Left ventricle myocardium inferior (tissue), 1 donor: ENCODE measurements around the gene ZNF627. TPM values are rescaled to one million over a fixed set of nuclear protein-coding genes. Genes with fewer than 3 reads are reported as not detected.

ENCODE experiments used
- DNase-seq: peaks from one replicate; pipeline ENCODE4 v3.0.0-alpha.2; 2020
- H3K27ac ChIP-seq: fragments of 200-600 bp; replicated peaks from 2 replicates; pipeline ENCODE4 v1.8.0; 2021
- H3K27me3 ChIP-seq: fragments of 200-600 bp; 2 replicates; pipeline ENCODE4 v1.8.0; 2021; ENCODE audit warnings: low read depth
- H3K36me3 ChIP-seq: fragments of 200-600 bp; 2 replicates; pipeline ENCODE4 v1.8.0; 2021
- H3K4me1 ChIP-seq: fragments of 200-600 bp; 2 replicates; pipeline ENCODE4 v1.8.0; 2021
- H3K4me3 ChIP-seq: fragments of 200-600 bp; 2 replicates; pipeline ENCODE4 v1.8.0; 2021; ENCODE audit warnings: mild to moderate bottlenecking, moderate library complexity
- H3K9me3 ChIP-seq: fragments of 200-600 bp; replicated peaks from 2 replicates; pipeline ENCODE4 v1.8.0; 2021
- intact Hi-C: fragments of 100-400 bp; cut with micrococcal nuclease; formaldehyde crosslinking; loops from one replicate; pipeline ENCODE4 v1.11.0; 2022
- total RNA-seq: library from RNA; stranded (reverse); fragmentation: NEBNext Ultra II Directional; extraction: Animal tissue kit (Norgen Biotek cat#: 25700); gene quantifications from one replicate; pipeline ENCODE4 v1.2.1, GENCODE V29; 2021
- TF ChIP-seq, protein P1 (sequence below): fragments of 200-600 bp; IDR thresholded peaks from 2 replicates; pipeline ENCODE4 v1.8.0; 2021; ENCODE audit warnings: antibody characterized with exemption, mild to moderate bottlenecking, borderline replicate concordance
- donor health status: DM: no; HTN: yes; CAD: no; lungs with severe emphysema.

Gene ZNF627
- total RNA-seq, 1 donor from 2014 or later = 5.5 TPM

DNA sequence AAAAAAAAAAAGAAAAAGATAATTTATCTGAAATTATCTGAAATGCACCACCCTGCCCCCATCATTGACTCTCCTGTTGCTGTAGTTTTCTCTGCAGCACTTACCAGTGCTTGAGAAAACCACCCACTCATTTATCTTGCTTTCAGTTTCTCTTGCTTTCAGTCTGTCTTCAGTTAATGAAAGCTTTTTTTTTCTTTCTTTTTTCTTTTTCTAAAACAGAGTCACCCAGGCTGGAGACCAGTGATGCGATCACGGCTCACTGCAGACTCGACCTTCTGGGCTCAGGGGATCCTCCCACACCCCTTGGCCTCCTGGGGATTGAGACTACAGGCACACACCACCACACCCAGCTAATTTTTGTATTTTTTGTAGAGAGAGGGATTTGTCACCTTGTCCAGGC is 15.5 kb upstream of the ZNF627 start:
- intact Hi-C loops = no loop called here
- Histone ChIP-seq H3K4me1 (peaks cover 11% of the 10 kb centered on the region), H3K4me3 (no peak overlapping the region), H3K9me3 (no peaks in the 10 kb centered on the region), H3K27me3 (peaks cover 22% of the 10 kb centered on the region), H3K36me3 (no peaks in the 10 kb centered on the region), H3K27ac (no peak overlapping the region)
- TF ChIP-seq, protein P1, sequence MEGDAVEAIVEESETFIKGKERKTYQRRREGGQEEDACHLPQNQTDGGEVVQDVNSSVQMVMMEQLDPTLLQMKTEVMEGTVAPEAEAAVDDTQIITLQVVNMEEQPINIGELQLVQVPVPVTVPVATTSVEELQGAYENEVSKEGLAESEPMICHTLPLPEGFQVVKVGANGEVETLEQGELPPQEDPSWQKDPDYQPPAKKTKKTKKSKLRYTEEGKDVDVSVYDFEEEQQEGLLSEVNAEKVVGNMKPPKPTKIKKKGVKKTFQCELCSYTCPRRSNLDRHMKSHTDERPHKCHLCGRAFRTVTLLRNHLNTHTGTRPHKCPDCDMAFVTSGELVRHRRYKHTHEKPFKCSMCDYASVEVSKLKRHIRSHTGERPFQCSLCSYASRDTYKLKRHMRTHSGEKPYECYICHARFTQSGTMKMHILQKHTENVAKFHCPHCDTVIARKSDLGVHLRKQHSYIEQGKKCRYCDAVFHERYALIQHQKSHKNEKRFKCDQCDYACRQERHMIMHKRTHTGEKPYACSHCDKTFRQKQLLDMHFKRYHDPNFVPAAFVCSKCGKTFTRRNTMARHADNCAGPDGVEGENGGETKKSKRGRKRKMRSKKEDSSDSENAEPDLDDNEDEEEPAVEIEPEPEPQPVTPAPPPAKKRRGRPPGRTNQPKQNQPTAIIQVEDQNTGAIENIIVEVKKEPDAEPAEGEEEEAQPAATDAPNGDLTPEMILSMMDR = no peak
- no peak for DNase-seq

DNA sequence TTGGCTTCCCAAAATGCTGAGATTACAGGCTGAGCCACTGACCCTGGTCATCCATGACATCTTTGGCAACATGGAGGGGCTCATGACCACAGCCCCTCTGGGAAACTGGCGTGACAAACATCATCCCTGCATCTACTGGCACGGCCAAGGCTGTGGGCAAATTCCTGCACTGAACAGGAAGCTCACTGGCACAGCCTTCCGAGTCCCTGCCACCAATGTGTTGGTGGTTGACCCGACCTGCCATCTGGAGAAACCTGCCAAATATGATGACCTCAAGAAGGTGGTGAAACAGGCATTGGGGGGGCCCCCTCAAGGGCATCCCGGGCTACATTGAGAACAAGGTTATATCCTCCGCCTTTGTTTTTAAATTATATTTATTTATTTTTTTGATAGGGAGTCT is 11.0 kb upstream of the ZNF627 start:
- Histone ChIP-seq H3K4me1 (peaks cover 5% of the 10 kb centered on the region), H3K9me3 (no peaks in the 10 kb centered on the region), H3K4me3 (no peak overlapping the region), H3K27me3 (no peaks in the 10 kb centered on the region), H3K36me3 (no peaks in the 10 kb centered on the region), H3K27ac (no peak overlapping the region)
- intact Hi-C loops = no loop called here
- TF ChIP-seq, protein P1 = no peak
- no peak for DNase-seq

DNA sequence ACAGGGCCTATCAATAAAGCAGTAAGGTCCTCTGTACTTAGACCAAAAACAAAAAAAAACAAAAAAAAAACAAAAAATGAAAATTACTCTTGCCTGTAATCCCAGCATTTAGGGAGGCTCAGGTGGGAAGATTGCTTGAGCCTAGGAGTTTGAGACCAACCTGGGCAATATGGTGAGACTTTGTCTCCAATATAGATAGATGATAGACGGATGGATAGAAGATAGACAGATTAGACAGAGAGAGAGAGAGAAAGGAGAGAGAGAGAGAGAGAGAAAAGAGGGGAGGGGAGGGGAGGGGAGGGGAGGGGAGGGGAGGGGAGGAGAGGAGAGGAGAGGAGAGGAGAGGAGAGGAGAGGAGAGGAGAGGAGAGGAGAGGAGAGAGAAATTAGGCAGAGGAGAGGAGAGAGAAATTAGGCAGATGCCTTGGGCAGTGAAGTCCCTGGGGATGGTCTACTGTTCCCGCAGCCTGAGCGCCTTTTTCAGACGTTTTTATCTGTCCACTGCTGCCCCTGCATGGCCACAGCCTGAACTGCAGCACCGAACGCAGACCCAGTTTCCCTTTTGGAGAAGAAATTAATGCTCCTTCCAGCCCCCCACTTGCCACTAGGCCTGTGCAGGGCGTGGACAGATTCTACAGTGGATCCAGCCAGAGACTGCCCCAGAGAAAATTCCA is 9.8 kb upstream of the ZNF627 start:
- peak; percentile 74 for DNase-seq
- intact Hi-C loops = no loop called here
- Histone ChIP-seq H3K36me3 (no peaks in the 10 kb centered on the region), H3K4me3 (no peak overlapping the region), H3K9me3 (no peaks in the 10 kb centered on the region), H3K4me1 (peaks cover 5% of the 10 kb centered on the region), H3K27ac (no peak overlapping the region), H3K27me3 (no peaks in the 10 kb centered on the region)
- TF ChIP-seq, protein P1 = peak; percentile 87

DNA sequence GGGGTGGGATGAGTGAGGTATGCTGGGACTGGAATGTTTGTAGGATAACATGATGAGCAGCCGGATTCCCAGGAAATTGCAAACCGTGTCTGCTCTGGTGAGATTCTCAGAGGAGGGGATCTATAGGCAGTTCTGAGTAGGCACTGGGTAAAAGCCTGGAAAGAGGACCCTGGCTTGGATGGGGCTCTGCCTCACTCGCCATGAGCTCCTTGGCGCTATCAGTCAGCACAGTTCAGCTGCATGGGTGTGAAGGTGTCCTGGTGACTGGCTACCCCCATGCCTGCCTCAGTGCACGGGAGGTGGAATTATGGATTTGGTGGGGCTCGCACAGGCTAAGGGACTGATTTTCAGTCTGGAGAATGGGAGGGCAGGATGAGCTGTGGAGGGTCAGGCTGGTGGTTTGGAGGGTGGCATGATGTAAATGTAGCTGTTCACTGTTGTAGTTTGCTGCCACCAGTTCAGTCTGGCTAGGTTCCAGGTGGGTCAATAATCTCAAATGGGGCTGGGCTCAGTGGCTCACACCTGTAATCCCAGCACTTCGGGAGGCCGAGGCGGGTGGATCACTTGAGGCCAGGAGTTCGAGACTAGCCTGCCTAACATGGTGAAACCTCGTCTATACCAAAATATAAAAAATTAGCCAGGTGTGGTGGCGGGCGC is 9.2 kb upstream of the ZNF627 start:
- Histone ChIP-seq H3K27me3 (no peaks in the 10 kb centered on the region), H3K4me3 (no peak overlapping the region), H3K9me3 (no peaks in the 10 kb centered on the region), H3K27ac (no peak overlapping the region), H3K4me1 (peaks cover 5% of the 10 kb centered on the region), H3K36me3 (no peaks in the 10 kb centered on the region)
- TF ChIP-seq, protein P1 = no peak
- no peak for DNase-seq
- intact Hi-C loops = no loop called here

DNA sequence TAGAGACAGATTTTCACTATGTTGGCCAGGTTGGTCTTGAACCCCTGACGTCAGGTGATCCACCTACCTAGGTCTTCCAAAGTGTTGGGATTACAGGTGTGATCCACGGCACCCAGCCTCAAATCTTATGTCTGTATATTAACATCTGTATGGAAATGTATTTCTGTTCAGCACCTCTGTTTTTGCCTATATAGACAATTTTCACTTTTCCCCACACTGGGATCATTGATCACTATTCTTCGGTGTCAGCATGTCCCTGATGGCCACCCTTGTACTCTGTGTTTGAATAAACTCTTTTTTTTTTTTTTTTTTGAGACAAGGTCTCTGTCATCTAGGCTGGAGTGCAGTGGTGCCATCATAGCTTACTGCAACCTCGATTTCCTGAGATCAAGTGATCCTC is 3.2 kb upstream of the ZNF627 start:
- DNase-seq = no peak
- H3K4me1 ChIP-seq = peaks cover 22% of the 10 kb centered on the region
- H3K4me3 ChIP-seq = no peak overlapping the region
- no peaks in the 10 kb centered on the region for H3K36me3 ChIP-seq
- H3K9me3 ChIP-seq = no peaks in the 10 kb centered on the region
- TF ChIP-seq, protein P1 = no peak
- H3K27me3 ChIP-seq = no peaks in the 10 kb centered on the region
- no peak overlapping the region for H3K27ac ChIP-seq
- intact Hi-C loops = no loop called here
